ENCODE data around the gene IDH3A.

DNA sequence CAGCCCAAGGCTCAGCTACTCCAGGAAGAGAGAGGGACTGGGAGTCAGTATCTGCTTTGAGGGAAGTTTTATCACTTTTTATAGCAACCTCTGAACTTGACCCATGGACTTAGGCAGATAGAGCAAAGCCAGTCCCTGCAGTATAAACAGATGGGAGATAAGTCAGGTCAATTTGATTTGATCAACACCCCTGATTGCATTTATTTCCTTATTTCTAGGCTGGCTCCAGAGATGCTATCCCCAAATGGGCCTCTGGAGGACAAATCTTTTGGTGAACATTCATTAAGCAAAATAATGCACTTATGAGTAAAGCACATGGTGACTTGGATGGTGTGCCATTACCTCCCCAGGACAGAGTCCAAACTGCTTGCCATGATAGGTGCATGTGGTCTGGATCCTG is 8.9 kb upstream of the IDH3A start:
- TF ChIP-seq, protein P1, sequence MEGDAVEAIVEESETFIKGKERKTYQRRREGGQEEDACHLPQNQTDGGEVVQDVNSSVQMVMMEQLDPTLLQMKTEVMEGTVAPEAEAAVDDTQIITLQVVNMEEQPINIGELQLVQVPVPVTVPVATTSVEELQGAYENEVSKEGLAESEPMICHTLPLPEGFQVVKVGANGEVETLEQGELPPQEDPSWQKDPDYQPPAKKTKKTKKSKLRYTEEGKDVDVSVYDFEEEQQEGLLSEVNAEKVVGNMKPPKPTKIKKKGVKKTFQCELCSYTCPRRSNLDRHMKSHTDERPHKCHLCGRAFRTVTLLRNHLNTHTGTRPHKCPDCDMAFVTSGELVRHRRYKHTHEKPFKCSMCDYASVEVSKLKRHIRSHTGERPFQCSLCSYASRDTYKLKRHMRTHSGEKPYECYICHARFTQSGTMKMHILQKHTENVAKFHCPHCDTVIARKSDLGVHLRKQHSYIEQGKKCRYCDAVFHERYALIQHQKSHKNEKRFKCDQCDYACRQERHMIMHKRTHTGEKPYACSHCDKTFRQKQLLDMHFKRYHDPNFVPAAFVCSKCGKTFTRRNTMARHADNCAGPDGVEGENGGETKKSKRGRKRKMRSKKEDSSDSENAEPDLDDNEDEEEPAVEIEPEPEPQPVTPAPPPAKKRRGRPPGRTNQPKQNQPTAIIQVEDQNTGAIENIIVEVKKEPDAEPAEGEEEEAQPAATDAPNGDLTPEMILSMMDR (IDR thresholded peaks at IDR 0.05; ENCODE audit: low read depth, low read length): no peak
- TF ChIP-seq MYC (IDR thresholded peaks at IDR 0.05; ENCODE audit: low read depth, low read length): no peak

Measured in NB4 (cell line).